ENCODE results near the gene CDH5. TPM values are rescaled to one million over a fixed set of nuclear protein-coding genes. Genes with fewer than 3 reads are reported as not detected.

The CDH5 gene
- total RNA-seq, 2 donors from 2014 or later, result 0.18 TPM; not detected in 1

DNA sequence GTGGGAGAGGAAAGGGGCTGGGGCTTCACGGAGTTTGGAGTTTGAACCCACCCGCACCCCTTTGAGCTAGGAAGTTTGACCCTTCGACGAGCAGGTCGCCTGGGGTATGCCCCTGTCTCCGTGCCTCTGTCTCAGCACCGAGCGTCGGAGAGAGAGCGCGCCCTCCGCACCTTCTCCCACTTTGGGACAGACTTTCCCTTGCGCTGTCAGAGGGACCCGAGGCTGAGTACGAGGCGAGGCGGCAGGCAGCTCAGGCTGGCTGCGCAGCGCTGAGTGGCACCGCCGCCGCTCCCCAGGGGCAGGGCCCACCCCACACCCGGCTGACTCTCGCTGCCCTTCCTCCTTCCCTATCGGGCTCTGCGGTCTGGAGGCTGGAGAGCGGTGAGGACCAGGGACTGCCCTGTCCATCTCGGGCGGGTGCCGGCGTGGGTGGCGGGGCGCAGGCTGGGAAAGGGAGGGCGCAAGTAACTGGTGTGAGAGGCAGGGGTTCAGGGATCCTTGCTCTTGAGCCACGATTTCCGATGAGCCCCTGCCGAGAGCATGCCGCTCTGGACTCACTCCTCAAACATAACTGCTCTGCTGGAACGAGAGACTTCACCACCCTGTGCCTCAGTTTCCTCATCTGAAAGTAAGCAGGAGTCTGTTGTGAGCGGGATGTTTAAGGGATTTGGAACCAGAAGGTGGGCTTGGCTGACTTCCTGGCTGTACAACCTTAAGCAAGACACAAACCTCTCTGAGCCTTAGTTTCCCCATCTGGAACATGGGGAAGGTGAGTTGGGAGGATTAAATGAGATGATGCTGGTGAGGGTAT is 61.6 kb downstream of the CDH5 start:
- no peaks in the 10 kb centered on the region for H3K36me3 ChIP-seq (ENCODE audit: control insufficient read depth, insufficient read depth, low read length)
- Mint-ChIP-seq H3K4me1 (peaks cover 12% of the 10 kb centered on the region), H3K4me3 (peak overlapping the region; percentile 43), H3K9me3 (no peaks in the 10 kb centered on the region), H3K27ac (no peak overlapping the region), H3K27me3 (ENCODE audit: insufficient read depth) (peaks cover 88% of the 10 kb centered on the region), H3K36me3 (ENCODE audit: low read depth) (no peaks in the 10 kb centered on the region)
- peaks cover 14% of the 10 kb centered on the region for H3K4me1 ChIP-seq (ENCODE audit: control insufficient read depth, insufficient read depth, low read length)
- peak overlapping the region; percentile 71 for H3K4me3 ChIP-seq (ENCODE audit: low read length)
- 3 to 6% methylated on average over 7 to 40 of the region's 40 CpGs for WGBS, 2 experiments (ENCODE audit: insufficient coverage in 1 of 2, insufficient read length in 1 of 2)
- H3K9ac ChIP-seq (ENCODE audit: extremely low read depth, low read length, poor library complexity, severe bottlenecking), result no peak overlapping the region
- TF ChIP-seq, protein P1, sequence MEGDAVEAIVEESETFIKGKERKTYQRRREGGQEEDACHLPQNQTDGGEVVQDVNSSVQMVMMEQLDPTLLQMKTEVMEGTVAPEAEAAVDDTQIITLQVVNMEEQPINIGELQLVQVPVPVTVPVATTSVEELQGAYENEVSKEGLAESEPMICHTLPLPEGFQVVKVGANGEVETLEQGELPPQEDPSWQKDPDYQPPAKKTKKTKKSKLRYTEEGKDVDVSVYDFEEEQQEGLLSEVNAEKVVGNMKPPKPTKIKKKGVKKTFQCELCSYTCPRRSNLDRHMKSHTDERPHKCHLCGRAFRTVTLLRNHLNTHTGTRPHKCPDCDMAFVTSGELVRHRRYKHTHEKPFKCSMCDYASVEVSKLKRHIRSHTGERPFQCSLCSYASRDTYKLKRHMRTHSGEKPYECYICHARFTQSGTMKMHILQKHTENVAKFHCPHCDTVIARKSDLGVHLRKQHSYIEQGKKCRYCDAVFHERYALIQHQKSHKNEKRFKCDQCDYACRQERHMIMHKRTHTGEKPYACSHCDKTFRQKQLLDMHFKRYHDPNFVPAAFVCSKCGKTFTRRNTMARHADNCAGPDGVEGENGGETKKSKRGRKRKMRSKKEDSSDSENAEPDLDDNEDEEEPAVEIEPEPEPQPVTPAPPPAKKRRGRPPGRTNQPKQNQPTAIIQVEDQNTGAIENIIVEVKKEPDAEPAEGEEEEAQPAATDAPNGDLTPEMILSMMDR (conservative IDR thresholded peaks at IDR 0.05), result no peak
- H3K9me3 ChIP-seq (ENCODE audit: control insufficient read depth, low read length), result no peaks in the 10 kb centered on the region
- H3K27ac ChIP-seq (ENCODE audit: low read depth, low read length), result no peak overlapping the region
- H3K27me3 ChIP-seq (ENCODE audit: control insufficient read depth, insufficient read depth, low read length, poor library complexity, severe bottlenecking), result peaks cover 80% of the 10 kb centered on the region
- peak; percentile 75 for DNase-seq

DNA sequence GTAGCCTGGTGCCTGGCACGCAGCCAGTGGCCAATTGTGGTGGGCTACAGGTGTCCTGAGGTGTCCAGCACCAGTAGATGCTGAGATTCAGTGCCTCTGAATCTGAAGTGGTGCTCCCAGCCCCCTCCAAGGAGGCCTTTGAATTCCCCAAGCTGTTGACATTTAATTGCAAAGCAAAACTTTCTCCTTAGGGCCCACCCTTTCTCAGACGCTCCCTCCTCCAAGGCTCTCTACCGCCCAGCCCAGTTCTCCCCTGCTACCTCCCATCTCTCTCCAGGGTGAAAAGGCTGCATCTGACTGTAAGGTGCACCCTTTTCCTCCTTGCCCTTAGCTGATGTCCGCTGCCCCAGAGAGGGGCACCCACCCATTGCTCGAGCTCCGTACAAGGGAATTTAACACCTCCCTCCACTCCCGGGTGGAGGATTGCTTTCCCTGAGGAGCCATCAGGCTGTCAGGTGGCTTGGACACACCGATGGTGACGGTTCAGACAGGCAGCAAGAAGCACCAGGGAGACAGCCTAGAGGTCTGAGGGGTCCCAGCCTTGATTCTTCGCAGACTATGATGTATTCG is 62.3 kb downstream of the CDH5 start:
- Histone ChIP-seq H3K4me3 (ENCODE audit: low read length) (no peak overlapping the region), H3K4me1 (ENCODE audit: control insufficient read depth, insufficient read depth, low read length) (peaks cover 19% of the 10 kb centered on the region), H3K27ac (ENCODE audit: low read depth, low read length) (no peak overlapping the region), H3K27me3 (ENCODE audit: control insufficient read depth, insufficient read depth, low read length, poor library complexity, severe bottlenecking) (peaks cover 74% of the 10 kb centered on the region), H3K36me3 (ENCODE audit: control insufficient read depth, insufficient read depth, low read length) (no peaks in the 10 kb centered on the region), H3K9me3 (ENCODE audit: control insufficient read depth, low read length) (no peaks in the 10 kb centered on the region), H3K9ac (ENCODE audit: extremely low read depth, low read length, poor library complexity, severe bottlenecking) (no peak overlapping the region)
- Mint-ChIP-seq H3K27ac (no peak overlapping the region), H3K4me1 (peaks cover 18% of the 10 kb centered on the region), H3K36me3 (ENCODE audit: low read depth) (no peaks in the 10 kb centered on the region), H3K9me3 (no peaks in the 10 kb centered on the region), H3K4me3 (no peak overlapping the region), H3K27me3 (ENCODE audit: insufficient read depth) (peaks cover 81% of the 10 kb centered on the region)
- TF ChIP-seq, protein P1 (conservative IDR thresholded peaks at IDR 0.05), result no peak
- DNase-seq, result peak; percentile 59
- WGBS, 2 experiments (ENCODE audit: insufficient coverage in 1 of 2, insufficient read length in 1 of 2), result 34 to 37% methylated on average over 7 to 11 of the region's 11 CpGs

DNA sequence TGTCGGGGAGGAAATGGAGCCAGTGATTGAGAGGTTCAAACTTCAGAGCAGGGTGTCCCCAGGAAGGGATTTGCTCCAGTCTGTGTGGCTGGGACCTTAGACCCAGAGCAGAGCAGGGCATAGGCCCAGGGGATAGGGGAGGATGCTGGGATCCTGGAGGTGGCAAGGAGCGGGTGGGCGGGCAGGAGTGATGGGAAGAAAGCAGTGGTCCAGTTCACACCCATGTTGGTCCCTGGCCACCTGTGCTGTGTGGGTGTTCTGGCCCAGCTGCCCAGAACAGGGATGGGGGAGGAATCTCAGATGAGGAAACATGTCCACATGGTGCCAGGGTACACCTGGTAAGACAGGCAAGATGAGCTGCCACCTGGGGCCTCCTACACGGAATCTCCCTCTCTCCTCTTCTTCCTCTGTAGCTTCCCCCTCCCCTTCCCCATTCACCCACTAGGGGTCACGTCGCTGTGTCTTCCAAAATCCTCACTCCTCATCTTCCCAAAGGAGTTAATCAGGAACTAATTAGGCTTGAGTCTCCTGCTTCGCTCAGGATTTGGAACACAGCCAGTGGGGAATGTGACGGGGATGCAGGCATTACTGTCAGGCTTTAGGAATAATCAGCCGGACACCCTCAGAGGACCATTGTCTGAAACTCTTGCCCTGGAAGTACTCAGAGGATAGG is 62.9 kb downstream of the CDH5 start:
- Histone ChIP-seq H3K4me3 (ENCODE audit: low read length) (no peak overlapping the region), H3K27me3 (ENCODE audit: control insufficient read depth, insufficient read depth, low read length, poor library complexity, severe bottlenecking) (peaks cover 67% of the 10 kb centered on the region), H3K4me1 (ENCODE audit: control insufficient read depth, insufficient read depth, low read length) (peaks cover 20% of the 10 kb centered on the region), H3K9me3 (ENCODE audit: control insufficient read depth, low read length) (no peaks in the 10 kb centered on the region), H3K9ac (ENCODE audit: extremely low read depth, low read length, poor library complexity, severe bottlenecking) (no peak overlapping the region), H3K27ac (ENCODE audit: low read depth, low read length) (no peak overlapping the region), H3K36me3 (ENCODE audit: control insufficient read depth, insufficient read depth, low read length) (no peaks in the 10 kb centered on the region)
- Mint-ChIP-seq H3K27me3 (ENCODE audit: insufficient read depth) (peaks cover 78% of the 10 kb centered on the region), H3K27ac (no peak overlapping the region), H3K36me3 (ENCODE audit: low read depth) (no peaks in the 10 kb centered on the region), H3K9me3 (no peaks in the 10 kb centered on the region), H3K4me3 (no peak overlapping the region), H3K4me1 (peaks cover 19% of the 10 kb centered on the region)
- WGBS, 2 experiments (ENCODE audit: insufficient coverage in 1 of 2, insufficient read length in 1 of 2), result 62 to 74% methylated on average over 7 to 9 of the region's 9 CpGs
- DNase-seq, result peak; percentile 66
- TF ChIP-seq, protein P1 (conservative IDR thresholded peaks at IDR 0.05), result peak; percentile 59
